Uterus (tissue), 2 donors: ENCODE results near the gene ZNF879.
A peak's percentile ranks its signal among the peaks of the same experiment; 100 is the strongest.

ENCODE experiments used
- CTCF ChIP-seq, 4 experiments: fragments of 200-600 bp in 2 of 4; fragments of 450-650 bp in 2 of 4; sonication (generic) in 2 of 4; IDR thresholded peaks; one replicate each; pipeline ENCODE4 v1.5.1; 2016 to 2019; ENCODE audit warnings: antibody characterized with exemption in 4 of 4, mild to moderate bottlenecking in 2 of 4, moderate library complexity in 1 of 4
- POLR2A ChIP-seq, 2 donors: fragments of 450-650 bp; IDR thresholded peaks; one replicate each; pipeline ENCODE4 v1.6.1; 2016; ENCODE audit warnings: antibody characterized with exemption in 2 of 2, mild to moderate bottlenecking in 1 of 2, moderate library complexity in 1 of 2

DNA sequence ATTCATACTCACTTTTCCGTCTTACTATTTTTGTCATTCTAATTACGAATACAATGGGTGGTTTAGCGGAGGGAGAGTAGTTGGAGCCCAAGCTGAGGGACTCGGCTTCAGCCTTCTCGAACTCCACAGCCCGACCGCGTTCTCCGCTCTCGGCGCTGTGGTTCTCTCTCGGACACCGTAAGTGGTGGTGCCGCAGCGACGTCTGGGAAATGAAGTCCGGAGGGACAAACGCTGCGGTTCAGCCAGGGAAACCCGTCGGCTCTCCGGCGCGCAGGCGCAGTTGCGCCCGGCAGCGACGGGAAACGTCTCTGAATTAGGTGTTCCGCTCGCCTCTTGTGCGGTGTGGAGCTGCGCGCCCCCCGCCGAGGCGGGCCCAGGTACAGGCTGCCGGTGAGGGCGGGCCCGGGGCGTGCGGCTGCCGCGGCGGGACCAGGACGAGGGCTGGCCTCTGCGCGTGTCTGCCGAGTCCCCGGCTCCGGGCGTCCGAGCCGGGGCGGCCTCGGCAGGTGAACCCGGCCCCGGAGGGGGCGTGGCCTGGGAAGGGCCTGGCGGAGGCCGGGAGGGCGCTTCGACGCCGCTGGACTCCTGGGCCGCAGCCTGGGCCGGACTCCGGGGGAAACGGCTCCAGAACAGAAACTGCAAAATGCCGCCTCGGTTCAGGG, at the start of gene ZNF879:
- peak in 2 of 4 experiments; percentile 10 to 12 for TF ChIP-seq CTCF (IDR thresholded peaks at IDR 0.05)
- peak; percentile 30 to 62 for TF ChIP-seq POLR2A (IDR thresholded peaks at IDR 0.05)
